Keratinocyte (primary cell): ENCODE results near the gene CTNNA3. TPM values are rescaled to one million over a fixed set of nuclear protein-coding genes. Genes with fewer than 3 reads are reported as not detected.
"Not testable (repeated sequence)": the region's sequence is repeated elsewhere in the genome, so short reads cannot be mapped to it uniquely, and the experiment has no call there.

ENCODE experiments used
- DNase-seq: peaks from one replicate; pipeline ENCODE4 v3.0.0-alpha.2; 2011; ENCODE audit warnings: low read depth, missing footprints, low spot score
- FAIRE-seq: peaks from 2 replicates; lab custom pipeline; 2011; peaks lifted over from hg19 to GRCh38; lab: Jason Lieb, UNC
- H2AFZ ChIP-seq: 2 replicates; pipeline ENCODE4 v1.6.0; 2012; ENCODE audit warnings: low read length, control low read depth, inconsistent platforms; ENCODE audit not compliant: control insufficient read depth
- H3K27ac ChIP-seq: 2 replicates; pipeline ENCODE4 v1.5.1; 2011; ENCODE audit warnings: low read length; ENCODE audit not compliant: control insufficient read depth, insufficient read depth
- H3K27me3 ChIP-seq: 3 replicates; pipeline ENCODE4 v1.6.0; 2011; ENCODE audit warnings: low read length; ENCODE audit not compliant: control insufficient read depth, insufficient read depth; ENCODE audit errors: extremely low read depth
- H3K36me3 ChIP-seq, 2 experiments: 2 replicates in 1 of 2; 3 replicates in 1 of 2; pipeline ENCODE4 v1.5.1; 2011; ENCODE audit warnings: low read length in 2 of 2, mild to moderate bottlenecking in 1 of 2; ENCODE audit not compliant: control insufficient read depth in 2 of 2, insufficient read depth in 2 of 2; ENCODE audit errors: extremely low read depth in 1 of 2
- H3K4me1 ChIP-seq: 3 replicates; pipeline ENCODE4 v1.5.1; 2011; ENCODE audit warnings: low read length; ENCODE audit not compliant: control insufficient read depth, insufficient read depth; ENCODE audit errors: extremely low read depth
- H3K4me2 ChIP-seq: 3 replicates; pipeline ENCODE4 v1.6.0; 2011; ENCODE audit warnings: low read depth, low read length; ENCODE audit not compliant: control insufficient read depth, insufficient read depth; ENCODE audit errors: extremely low read depth
- H3K4me3 ChIP-seq, 3 experiments: fragments of 200-600 bp in 1 of 3; sonication (generic) in 1 of 3; 2 replicates in 2 of 3; 3 replicates in 1 of 3; pipeline ENCODE4 v1.5.1; 2011 to 2016; ENCODE audit warnings: low read length in 3 of 3, mild to moderate bottlenecking in 3 of 3, control low read depth in 2 of 3, inconsistent platforms in 1 of 3, low read depth in 1 of 3, mixed read lengths in 1 of 3, mixed run types in 1 of 3, moderate library complexity in 1 of 3; ENCODE audit not compliant: control insufficient read depth in 2 of 3, insufficient read depth in 2 of 3; ENCODE audit errors: extremely low read depth in 1 of 3
- H3K79me2 ChIP-seq: 2 replicates; pipeline ENCODE4 v1.6.0; 2012; ENCODE audit warnings: low read length; ENCODE audit not compliant: control insufficient read depth, insufficient read depth
- H3K9ac ChIP-seq: 3 replicates; pipeline ENCODE4 v1.6.0; 2011; ENCODE audit warnings: low read length; ENCODE audit not compliant: control insufficient read depth, insufficient read depth; ENCODE audit errors: extremely low read depth
- H3K9me1 ChIP-seq: 3 replicates; pipeline ENCODE4 v1.6.0; 2011; ENCODE audit warnings: low read length; ENCODE audit not compliant: control insufficient read depth, insufficient read depth; ENCODE audit errors: extremely low read depth
- H3K9me3 ChIP-seq: 2 replicates; pipeline ENCODE4 v1.5.1; 2012; ENCODE audit warnings: low read depth, low read length; ENCODE audit not compliant: control insufficient read depth
- H4K20me1 ChIP-seq: 3 replicates; pipeline ENCODE4 v1.6.0; 2011; ENCODE audit warnings: low read length; ENCODE audit not compliant: control insufficient read depth, insufficient read depth; ENCODE audit errors: extremely low read depth
- EZH2 ChIP-seq: IDR thresholded peaks from one replicate; pipeline ENCODE4 v1.6.1; 2012; ENCODE audit warnings: inconsistent platforms, mild to moderate bottlenecking, low read length, moderate library complexity
- dilution Hi-C: fragments of 300-500 bp; cut with MboI; formaldehyde crosslinking; loops from one replicate; pipeline ENCODE4 v1.7.0; 2020; ENCODE audit warnings: low sequenced_read_pairs; ENCODE audit not compliant: extremely low pct_ligation_motif_present
- polyA plus RNA-seq, 5 experiments: library from polyadenylated mRNA; depleted of rRNA in 3 of 5; stranded (reverse) in 3 of 5; stranded (forward) in 1 of 5; unstranded in 1 of 5; fragments of >200 nt; gene quantifications; 1 replicate in 1 of 5; 2 replicates in 3 of 5; 3 replicates in 1 of 5; pipeline versions ENCODE4 v1.2.1 to v1.2.3, GENCODE V29; 2011 to 2012; ENCODE audit warnings: missing spikeins in 2 of 5, low read depth in 1 of 5, low replicate concordance in 1 of 5
- TF ChIP-seq, protein P1 (sequence below), 3 experiments: IDR thresholded peaks in 1 of 3; conservative IDR thresholded peaks in 1 of 3; optimal IDR thresholded peaks in 1 of 3; 2 replicates in 2 of 3; 3 replicates in 1 of 3; pipeline versions ENCODE3 to v1.5.1; 2011; ENCODE audit warnings: low read length in 3 of 3, mild to moderate bottlenecking in 3 of 3, moderate library complexity in 2 of 3, control low read depth in 1 of 3, inconsistent platforms in 1 of 3; ENCODE audit not compliant: insufficient read depth in 2 of 3; ENCODE audit errors: extremely low read depth in 1 of 3

CTNNA3 gene
- polyA plus RNA-seq, 1 donor (not counting 4 experiments of a cell fraction or from before 2014, with no cell fraction given), result 0.01 TPM

GRCh38 chr10:67705921-67706320, 9.9 kb upstream of the CTNNA3 start:
- H3K9me1 ChIP-seq, result no peaks in the 10 kb centered on the region
- dilution Hi-C loops, result no loop called here

DNA sequence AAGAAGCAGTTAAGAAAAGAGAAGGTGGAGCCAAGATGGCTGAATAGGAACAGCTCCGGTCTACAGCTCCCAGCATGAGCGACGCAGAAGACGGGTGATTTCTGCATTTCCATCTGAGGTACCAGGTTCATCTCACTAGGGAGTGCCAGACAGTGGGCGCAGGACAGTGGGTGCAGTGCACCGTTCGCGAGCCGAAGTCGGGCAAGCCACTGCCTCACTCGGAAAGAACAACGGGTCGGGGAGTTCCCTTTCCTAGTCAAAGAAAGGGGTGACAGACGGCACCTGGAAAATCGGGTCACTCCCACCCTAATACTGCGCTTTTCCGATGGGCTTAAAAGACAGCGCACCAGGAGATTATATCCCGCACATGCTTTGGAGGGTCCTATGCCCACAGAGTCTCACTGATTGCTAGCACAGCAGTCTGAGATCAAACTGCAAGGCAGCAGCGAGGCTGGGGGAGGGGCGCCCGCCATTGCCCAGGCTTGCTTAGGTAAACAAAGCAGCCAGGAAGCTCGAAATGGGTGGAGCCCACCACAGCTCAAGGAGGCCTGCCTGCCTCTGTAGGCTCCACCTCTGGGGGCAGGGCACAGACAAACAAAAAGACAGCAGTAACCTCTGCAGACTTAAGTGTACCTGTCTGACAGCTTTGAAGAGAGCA, 3.7 kb upstream of the CTNNA3 start:
- not testable (repeated sequence) for H4K20me1 ChIP-seq, FAIRE-seq, H3K4me3 ChIP-seq

More at GRCh38 chr10:67705921-67706320, 9.9 kb upstream of the CTNNA3 start:
- Histone ChIP-seq H3K4me2 (no peak overlapping the region), H3K27me3 (no peaks in the 10 kb centered on the region), H2AFZ (no peak overlapping the region), H4K20me1 (no peaks in the 10 kb centered on the region), H3K36me3 (no peaks in the 10 kb centered on the region), H3K9ac (no peak overlapping the region), H3K9me3 (no peaks in the 10 kb centered on the region), H3K79me2 (no peaks in the 10 kb centered on the region), H3K4me1 (no peaks in the 10 kb centered on the region), H3K27ac (no peak overlapping the region), H3K4me3 (no peak overlapping the region)
- FAIRE-seq (no peak), DNase-seq (no peak)
- TF ChIP-seq, protein P1, sequence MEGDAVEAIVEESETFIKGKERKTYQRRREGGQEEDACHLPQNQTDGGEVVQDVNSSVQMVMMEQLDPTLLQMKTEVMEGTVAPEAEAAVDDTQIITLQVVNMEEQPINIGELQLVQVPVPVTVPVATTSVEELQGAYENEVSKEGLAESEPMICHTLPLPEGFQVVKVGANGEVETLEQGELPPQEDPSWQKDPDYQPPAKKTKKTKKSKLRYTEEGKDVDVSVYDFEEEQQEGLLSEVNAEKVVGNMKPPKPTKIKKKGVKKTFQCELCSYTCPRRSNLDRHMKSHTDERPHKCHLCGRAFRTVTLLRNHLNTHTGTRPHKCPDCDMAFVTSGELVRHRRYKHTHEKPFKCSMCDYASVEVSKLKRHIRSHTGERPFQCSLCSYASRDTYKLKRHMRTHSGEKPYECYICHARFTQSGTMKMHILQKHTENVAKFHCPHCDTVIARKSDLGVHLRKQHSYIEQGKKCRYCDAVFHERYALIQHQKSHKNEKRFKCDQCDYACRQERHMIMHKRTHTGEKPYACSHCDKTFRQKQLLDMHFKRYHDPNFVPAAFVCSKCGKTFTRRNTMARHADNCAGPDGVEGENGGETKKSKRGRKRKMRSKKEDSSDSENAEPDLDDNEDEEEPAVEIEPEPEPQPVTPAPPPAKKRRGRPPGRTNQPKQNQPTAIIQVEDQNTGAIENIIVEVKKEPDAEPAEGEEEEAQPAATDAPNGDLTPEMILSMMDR (optimal IDR thresholded peaks at IDR 0.05 in 1 of 3, IDR thresholded peaks at IDR 0.05 in 1 of 3, conservative IDR thresholded peaks at IDR 0.05 in 1 of 3; ENCODE audit: extremely low read depth in 1 of 3, insufficient read depth in 2 of 3, low read length in 3 of 3), result no peak
- TF ChIP-seq EZH2, result no peak

GRCh38 chr10:67698164-67698563, 2.2 kb upstream of the CTNNA3 start:
- Histone ChIP-seq H3K4me2 (no peak overlapping the region), H3K36me3 (no peaks in the 10 kb centered on the region), H3K9me1 (no peaks in the 10 kb centered on the region), H4K20me1 (no peaks in the 10 kb centered on the region), H3K27ac (no peak overlapping the region), H3K9me3 (no peaks in the 10 kb centered on the region), H3K27me3 (peaks cover 3% of the 10 kb centered on the region), H3K9ac (no peak overlapping the region), H3K4me1 (no peaks in the 10 kb centered on the region), H3K79me2 (no peaks in the 10 kb centered on the region), H3K4me3 (no peak overlapping the region), H2AFZ (no peak overlapping the region)
- DNase-seq (no peak), FAIRE-seq (no peak)
- TF ChIP-seq, protein P1 (optimal IDR thresholded peaks at IDR 0.05 in 1 of 3, IDR thresholded peaks at IDR 0.05 in 1 of 3, conservative IDR thresholded peaks at IDR 0.05 in 1 of 3; ENCODE audit: extremely low read depth in 1 of 3, insufficient read depth in 2 of 3, low read length in 3 of 3), result no peak
- TF ChIP-seq EZH2, result no peak
- dilution Hi-C loops, result no loop called here

More for the DNA sequence above, 3.7 kb upstream of the CTNNA3 start:
- H3K36me3 ChIP-seq, H2AFZ ChIP-seq, dilution Hi-C loops, DNase-seq, H3K9me3 ChIP-seq, H3K27ac ChIP-seq, H3K9me1 ChIP-seq, H3K4me2 ChIP-seq, H3K9ac ChIP-seq, H3K27me3 ChIP-seq, H3K4me1 ChIP-seq, H3K79me2 ChIP-seq: not testable (repeated sequence)
